Liver (tissue), 9 donors: ENCODE results near the gene ICAM1. TPM values are rescaled to one million over a fixed set of nuclear protein-coding genes. Genes with fewer than 3 reads are reported as not detected.

Experiments used
- DNase-seq: peaks from one replicate; pipeline ENCODE4 v3.0.0-alpha.2; 2017; ENCODE audit warnings: low spot score
- H3K27ac ChIP-seq, 2 donors: one replicate each; pipeline ENCODE4 v1.7.0; 2013; ENCODE audit warnings: inconsistent platforms in 2 of 2, low read length in 2 of 2, control low read depth in 1 of 2, low read depth in 1 of 2, mild to moderate bottlenecking in 1 of 2
- H3K27me3 ChIP-seq, 4 donors: one replicate each; pipeline versions ENCODE4 v1.6.1 to v1.7.0; 2013; ENCODE audit warnings: low read length in 3 of 4, inconsistent platforms in 1 of 4, mild to moderate bottlenecking in 1 of 4, moderate library complexity in 1 of 4; ENCODE audit not compliant: control insufficient read depth in 4 of 4, insufficient read depth in 4 of 4
- H3K36me3 ChIP-seq, 4 donors: one replicate each; pipeline versions ENCODE4 v1.6.1 to v1.7.0; 2013; ENCODE audit warnings: low read length in 3 of 4, mild to moderate bottlenecking in 3 of 4, low read depth in 1 of 4, moderate library complexity in 1 of 4; ENCODE audit not compliant: control insufficient read depth in 4 of 4, insufficient read depth in 3 of 4
- H3K4me1 ChIP-seq, 4 donors: one replicate each; pipeline versions ENCODE4 v1.6.1 to v1.7.0; 2013; ENCODE audit warnings: low read length in 3 of 4, mild to moderate bottlenecking in 3 of 4, moderate library complexity in 1 of 4; ENCODE audit not compliant: control insufficient read depth in 4 of 4, insufficient read depth in 4 of 4
- H3K4me3 ChIP-seq, 3 donors: one replicate each; pipeline versions ENCODE4 v1.6.1 to v1.7.0; 2013; ENCODE audit warnings: low read length in 3 of 3, control low read depth in 1 of 3, low read depth in 1 of 3, mild to moderate bottlenecking in 1 of 3
- H3K9ac ChIP-seq, 2 donors: one replicate each; pipeline ENCODE4 v1.7.0; 2013; ENCODE audit warnings: low read length in 2 of 2, mild to moderate bottlenecking in 2 of 2, moderate library complexity in 2 of 2, control low read depth in 1 of 2, low read depth in 1 of 2
- H3K9me3 ChIP-seq, 4 donors: one replicate each; pipeline versions ENCODE4 v1.6.1 to v1.7.0; 2013; ENCODE audit warnings: low read length in 3 of 4; ENCODE audit not compliant: control insufficient read depth in 4 of 4
- EGR1 ChIP-seq, 2 donors: IDR thresholded peaks; 2 replicates each; pipeline ENCODE4 v1.6.1; 2016 to 2018; ENCODE audit warnings: antibody characterized with exemption in 2 of 2, low read depth in 2 of 2
- FOXA2 ChIP-seq: IDR thresholded peaks from 2 replicates; pipeline ENCODE4 v1.6.1; 2016; ENCODE audit warnings: antibody characterized with exemption
- HNF4A ChIP-seq, 2 donors: conservative IDR thresholded peaks; 2 replicates each; pipeline ENCODE4 v1.6.1; 2016; ENCODE audit warnings: antibody characterized with exemption in 2 of 2, mild to moderate bottlenecking in 2 of 2
- HNF4G ChIP-seq: IDR thresholded peaks from 2 replicates; pipeline ENCODE4 v1.6.1; 2016; ENCODE audit warnings: antibody characterized with exemption
- JUND ChIP-seq, 2 donors: IDR thresholded peaks; 2 replicates each; pipeline ENCODE4 v1.6.1; 2016; ENCODE audit warnings: antibody characterized with exemption in 2 of 2
- RXRA ChIP-seq, 2 donors: IDR thresholded peaks; 2 replicates each; pipeline ENCODE4 v1.6.1; 2017 to 2018; ENCODE audit warnings: antibody characterized with exemption in 2 of 2, mild to moderate bottlenecking in 1 of 2
- SP1 ChIP-seq: IDR thresholded peaks from 2 replicates; pipeline ENCODE4 v1.6.1; 2018; ENCODE audit warnings: antibody characterized with exemption, mild to moderate bottlenecking
- YY1 ChIP-seq: IDR thresholded peaks from 2 replicates; pipeline ENCODE4 v1.6.1; 2016; ENCODE audit warnings: antibody characterized with exemption, mild to moderate bottlenecking
- WGBS: extraction: QIAGEN DNeasy Blood & Tissue Kit; methylation state at CpG from one replicate; pipeline ENCODE4 v1.1.7; 2013; 5-methylcytosine and 5-hydroxymethylcytosine counted together
- polyA plus RNA-seq, 2 donors: library from polyadenylated mRNA; stranded (reverse) in 1 of 2; unstranded in 1 of 2; fragments of 200-250 nt in 1 of 2; fragments of >200 nt in 1 of 2; fragmentation: Nextera tagmentation in 1 of 2; extraction: Ambion mirVana in 1 of 2; gene quantifications; one replicate each; pipeline versions ENCODE4 v1.2.1 to v1.2.3, GENCODE V29; 2013 to 2015
- total RNA-seq, 2 donors: library from RNA; depleted of rRNA; stranded (reverse); fragments of >200 nt; gene quantifications; one replicate each; pipeline ENCODE4 v1.2.3, GENCODE V29; 2014
- TF ChIP-seq, protein P1 (sequence below): IDR thresholded peaks from 2 replicates; pipeline ENCODE4 v1.6.1; 2016; ENCODE audit warnings: antibody characterized with exemption
- TF ChIP-seq, protein P2 (sequence below): IDR thresholded peaks from 2 replicates; pipeline ENCODE4 v1.6.1; 2016; ENCODE audit warnings: antibody characterized with exemption
- TF ChIP-seq, protein P3 (sequence below): fragments of 150-350 bp; IDR thresholded peaks from 2 replicates; pipeline ENCODE4 v1.5.1; 2017; ENCODE audit warnings: improper control_type of control experiment, low read depth, low read length; ENCODE audit not compliant: missing input control
- TF ChIP-seq, protein P4 (sequence below): IDR thresholded peaks from 2 replicates; pipeline ENCODE4 v1.6.1; 2016; ENCODE audit warnings: antibody characterized with exemption
- TF ChIP-seq, protein P5 (sequence below): IDR thresholded peaks from 2 replicates; pipeline ENCODE4 v1.6.1; 2016; ENCODE audit warnings: antibody characterized with exemption, mild to moderate bottlenecking
- donor health status: healthy.
- donor health status: healthy.
- donor health status: healthy.
- donor health status: healthy.
- donor health status: healthy.

The ICAM1 gene
- total and polyA plus RNA-seq, 4 donors = 7.8 to 26.3 (median 19.8) TPM

DNA sequence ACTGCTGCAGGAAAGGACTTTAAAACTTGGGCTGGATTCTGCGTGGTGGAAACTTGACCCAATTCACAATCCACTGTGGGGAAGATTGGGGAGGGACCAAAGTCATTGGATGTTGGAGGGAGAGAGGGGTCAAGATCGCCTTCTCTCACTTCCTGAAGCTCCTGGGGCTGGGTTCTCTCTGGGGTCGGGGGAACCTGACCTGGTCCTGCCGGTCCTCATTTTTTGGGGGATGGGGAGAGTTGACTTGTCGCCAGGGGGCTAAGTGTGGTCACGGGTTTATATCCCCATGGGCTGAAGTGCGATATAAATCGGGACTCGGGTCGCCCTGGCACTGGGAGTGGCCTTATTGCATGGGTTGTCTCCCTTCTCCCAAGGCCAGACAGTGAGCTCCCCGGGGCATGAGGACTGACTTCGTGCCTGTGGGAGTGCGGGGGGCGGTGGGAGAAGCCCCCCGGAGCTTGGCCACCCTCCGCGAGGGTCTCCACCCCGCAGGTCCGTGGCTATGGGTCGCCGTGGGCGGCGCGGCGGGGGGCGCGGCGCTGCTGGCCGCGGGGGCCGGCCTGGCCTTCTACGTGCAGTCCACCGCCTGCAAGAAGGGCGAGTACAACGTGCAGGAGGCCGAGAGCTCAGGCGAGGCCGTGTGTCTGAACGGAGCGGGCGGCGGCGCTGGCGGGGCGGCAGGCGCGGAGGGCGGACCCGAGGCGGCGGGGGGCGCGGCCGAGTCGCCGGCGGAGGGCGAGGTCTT lies 25.1 kb downstream of the ICAM1 start:
- H3K4me3 ChIP-seq = no peak overlapping the region
- H3K27me3 ChIP-seq = peaks cover 2 to 13% (median 7%) of the 10 kb centered on the region in 4 donors
- H3K9ac ChIP-seq = no peak overlapping the region
- H3K9me3 ChIP-seq = no peaks in the 10 kb centered on the region
- no peak overlapping the region for H3K27ac ChIP-seq
- 9% methylated on average over 58 of the region's 58 CpGs for WGBS
- no peaks in the 10 kb centered on the region for H3K36me3 ChIP-seq
- peak; percentile 75 for DNase-seq
- peaks cover 14 to 25% (median 17%) of the 10 kb centered on the region in 4 donors for H3K4me1 ChIP-seq
- TF ChIP-seq HNF4G (no peak), RXRA (IDR thresholded peaks at IDR 0.05) (no peak), SP1 (no peak), FOXA2 (no peak), JUND (IDR thresholded peaks at IDR 0.05) (no peak), YY1 (no peak), EGR1 (IDR thresholded peaks at IDR 0.05; ENCODE audit: low read depth in 2 of 2) (no peak), HNF4A (conservative IDR thresholded peaks at IDR 0.05) (no peak)
- TF ChIP-seq, protein P1, sequence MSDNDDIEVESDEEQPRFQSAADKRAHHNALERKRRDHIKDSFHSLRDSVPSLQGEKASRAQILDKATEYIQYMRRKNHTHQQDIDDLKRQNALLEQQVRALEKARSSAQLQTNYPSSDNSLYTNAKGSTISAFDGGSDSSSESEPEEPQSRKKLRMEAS = no peak
- TF ChIP-seq, protein P2, sequence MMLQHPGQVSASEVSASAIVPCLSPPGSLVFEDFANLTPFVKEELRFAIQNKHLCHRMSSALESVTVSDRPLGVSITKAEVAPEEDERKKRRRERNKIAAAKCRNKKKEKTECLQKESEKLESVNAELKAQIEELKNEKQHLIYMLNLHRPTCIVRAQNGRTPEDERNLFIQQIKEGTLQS = no peak
- TF ChIP-seq, protein P3, sequence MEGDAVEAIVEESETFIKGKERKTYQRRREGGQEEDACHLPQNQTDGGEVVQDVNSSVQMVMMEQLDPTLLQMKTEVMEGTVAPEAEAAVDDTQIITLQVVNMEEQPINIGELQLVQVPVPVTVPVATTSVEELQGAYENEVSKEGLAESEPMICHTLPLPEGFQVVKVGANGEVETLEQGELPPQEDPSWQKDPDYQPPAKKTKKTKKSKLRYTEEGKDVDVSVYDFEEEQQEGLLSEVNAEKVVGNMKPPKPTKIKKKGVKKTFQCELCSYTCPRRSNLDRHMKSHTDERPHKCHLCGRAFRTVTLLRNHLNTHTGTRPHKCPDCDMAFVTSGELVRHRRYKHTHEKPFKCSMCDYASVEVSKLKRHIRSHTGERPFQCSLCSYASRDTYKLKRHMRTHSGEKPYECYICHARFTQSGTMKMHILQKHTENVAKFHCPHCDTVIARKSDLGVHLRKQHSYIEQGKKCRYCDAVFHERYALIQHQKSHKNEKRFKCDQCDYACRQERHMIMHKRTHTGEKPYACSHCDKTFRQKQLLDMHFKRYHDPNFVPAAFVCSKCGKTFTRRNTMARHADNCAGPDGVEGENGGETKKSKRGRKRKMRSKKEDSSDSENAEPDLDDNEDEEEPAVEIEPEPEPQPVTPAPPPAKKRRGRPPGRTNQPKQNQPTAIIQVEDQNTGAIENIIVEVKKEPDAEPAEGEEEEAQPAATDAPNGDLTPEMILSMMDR = no peak
- TF ChIP-seq, protein P4, sequence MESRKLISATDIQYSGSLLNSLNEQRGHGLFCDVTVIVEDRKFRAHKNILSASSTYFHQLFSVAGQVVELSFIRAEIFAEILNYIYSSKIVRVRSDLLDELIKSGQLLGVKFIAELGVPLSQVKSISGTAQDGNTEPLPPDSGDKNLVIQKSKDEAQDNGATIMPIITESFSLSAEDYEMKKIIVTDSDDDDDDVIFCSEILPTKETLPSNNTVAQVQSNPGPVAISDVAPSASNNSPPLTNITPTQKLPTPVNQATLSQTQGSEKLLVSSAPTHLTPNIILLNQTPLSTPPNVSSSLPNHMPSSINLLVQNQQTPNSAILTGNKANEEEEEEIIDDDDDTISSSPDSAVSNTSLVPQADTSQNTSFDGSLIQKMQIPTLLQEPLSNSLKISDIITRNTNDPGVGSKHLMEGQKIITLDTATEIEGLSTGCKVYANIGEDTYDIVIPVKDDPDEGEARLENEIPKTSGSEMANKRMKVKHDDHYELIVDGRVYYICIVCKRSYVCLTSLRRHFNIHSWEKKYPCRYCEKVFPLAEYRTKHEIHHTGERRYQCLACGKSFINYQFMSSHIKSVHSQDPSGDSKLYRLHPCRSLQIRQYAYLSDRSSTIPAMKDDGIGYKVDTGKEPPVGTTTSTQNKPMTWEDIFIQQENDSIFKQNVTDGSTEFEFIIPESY = no peak
- TF ChIP-seq, protein P5, sequence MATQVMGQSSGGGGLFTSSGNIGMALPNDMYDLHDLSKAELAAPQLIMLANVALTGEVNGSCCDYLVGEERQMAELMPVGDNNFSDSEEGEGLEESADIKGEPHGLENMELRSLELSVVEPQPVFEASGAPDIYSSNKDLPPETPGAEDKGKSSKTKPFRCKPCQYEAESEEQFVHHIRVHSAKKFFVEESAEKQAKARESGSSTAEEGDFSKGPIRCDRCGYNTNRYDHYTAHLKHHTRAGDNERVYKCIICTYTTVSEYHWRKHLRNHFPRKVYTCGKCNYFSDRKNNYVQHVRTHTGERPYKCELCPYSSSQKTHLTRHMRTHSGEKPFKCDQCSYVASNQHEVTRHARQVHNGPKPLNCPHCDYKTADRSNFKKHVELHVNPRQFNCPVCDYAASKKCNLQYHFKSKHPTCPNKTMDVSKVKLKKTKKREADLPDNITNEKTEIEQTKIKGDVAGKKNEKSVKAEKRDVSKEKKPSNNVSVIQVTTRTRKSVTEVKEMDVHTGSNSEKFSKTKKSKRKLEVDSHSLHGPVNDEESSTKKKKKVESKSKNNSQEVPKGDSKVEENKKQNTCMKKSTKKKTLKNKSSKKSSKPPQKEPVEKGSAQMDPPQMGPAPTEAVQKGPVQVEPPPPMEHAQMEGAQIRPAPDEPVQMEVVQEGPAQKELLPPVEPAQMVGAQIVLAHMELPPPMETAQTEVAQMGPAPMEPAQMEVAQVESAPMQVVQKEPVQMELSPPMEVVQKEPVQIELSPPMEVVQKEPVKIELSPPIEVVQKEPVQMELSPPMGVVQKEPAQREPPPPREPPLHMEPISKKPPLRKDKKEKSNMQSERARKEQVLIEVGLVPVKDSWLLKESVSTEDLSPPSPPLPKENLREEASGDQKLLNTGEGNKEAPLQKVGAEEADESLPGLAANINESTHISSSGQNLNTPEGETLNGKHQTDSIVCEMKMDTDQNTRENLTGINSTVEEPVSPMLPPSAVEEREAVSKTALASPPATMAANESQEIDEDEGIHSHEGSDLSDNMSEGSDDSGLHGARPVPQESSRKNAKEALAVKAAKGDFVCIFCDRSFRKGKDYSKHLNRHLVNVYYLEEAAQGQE = no peak
